ENCODE data around the gene TFRC.

- TF ChIP-seq CTCF (IDR thresholded peaks at IDR 0.05) (no peak), STAT6 (CRISPR knock-in tag; conservative IDR thresholded peaks at IDR 0.05; ENCODE audit: low read depth) (no peak), ZNF263 (CRISPR knock-in tag; IDR thresholded peaks at IDR 0.05; ENCODE audit: low read depth) (no peak)
Observed at GRCh38 chr3:195999896-196000295, 82.0 kb downstream of the TFRC start.

Data from WTC11 (cell line).